Measurements from ENCODE around the gene ZNF530.

DNA sequence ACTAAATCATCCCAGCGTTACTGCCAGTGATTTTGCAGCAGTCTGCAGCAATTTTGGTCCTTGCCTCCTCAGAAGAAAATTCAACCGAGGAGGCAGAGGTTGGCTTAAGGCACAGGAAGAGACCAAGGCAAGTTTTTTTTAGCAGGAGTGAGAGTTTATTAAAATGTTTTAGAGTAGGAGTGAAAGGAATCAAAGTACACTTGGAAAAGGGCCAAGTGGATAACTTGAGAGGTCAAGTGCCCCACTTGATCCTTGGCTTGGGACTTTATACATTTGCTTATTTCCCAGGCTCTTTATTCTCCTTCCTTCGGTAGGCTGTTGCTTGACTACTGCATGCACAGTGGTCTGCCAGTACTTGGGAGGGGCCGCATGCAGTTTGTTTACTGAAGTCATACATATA is 11.4 kb downstream of the ZNF530 start:
- no peak for TF ChIP-seq JUND (IDR thresholded peaks at IDR 0.05)
- TF ChIP-seq ZNF274 (IDR thresholded peaks at IDR 0.05; ENCODE audit: low read depth, low read length), result no peak
- TF ChIP-seq EGR1 (IDR thresholded peaks at IDR 0.05; ENCODE audit: low read depth), result no peak
- TF ChIP-seq POLR2A (IDR thresholded peaks at IDR 0.05; ENCODE audit: borderline replicate concordance, extremely low read depth, insufficient read depth, insufficient read length), result no peak
- TF ChIP-seq, protein P1, sequence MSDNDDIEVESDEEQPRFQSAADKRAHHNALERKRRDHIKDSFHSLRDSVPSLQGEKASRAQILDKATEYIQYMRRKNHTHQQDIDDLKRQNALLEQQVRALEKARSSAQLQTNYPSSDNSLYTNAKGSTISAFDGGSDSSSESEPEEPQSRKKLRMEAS (IDR thresholded peaks at IDR 0.05), result no peak
- TF ChIP-seq, protein P2, sequence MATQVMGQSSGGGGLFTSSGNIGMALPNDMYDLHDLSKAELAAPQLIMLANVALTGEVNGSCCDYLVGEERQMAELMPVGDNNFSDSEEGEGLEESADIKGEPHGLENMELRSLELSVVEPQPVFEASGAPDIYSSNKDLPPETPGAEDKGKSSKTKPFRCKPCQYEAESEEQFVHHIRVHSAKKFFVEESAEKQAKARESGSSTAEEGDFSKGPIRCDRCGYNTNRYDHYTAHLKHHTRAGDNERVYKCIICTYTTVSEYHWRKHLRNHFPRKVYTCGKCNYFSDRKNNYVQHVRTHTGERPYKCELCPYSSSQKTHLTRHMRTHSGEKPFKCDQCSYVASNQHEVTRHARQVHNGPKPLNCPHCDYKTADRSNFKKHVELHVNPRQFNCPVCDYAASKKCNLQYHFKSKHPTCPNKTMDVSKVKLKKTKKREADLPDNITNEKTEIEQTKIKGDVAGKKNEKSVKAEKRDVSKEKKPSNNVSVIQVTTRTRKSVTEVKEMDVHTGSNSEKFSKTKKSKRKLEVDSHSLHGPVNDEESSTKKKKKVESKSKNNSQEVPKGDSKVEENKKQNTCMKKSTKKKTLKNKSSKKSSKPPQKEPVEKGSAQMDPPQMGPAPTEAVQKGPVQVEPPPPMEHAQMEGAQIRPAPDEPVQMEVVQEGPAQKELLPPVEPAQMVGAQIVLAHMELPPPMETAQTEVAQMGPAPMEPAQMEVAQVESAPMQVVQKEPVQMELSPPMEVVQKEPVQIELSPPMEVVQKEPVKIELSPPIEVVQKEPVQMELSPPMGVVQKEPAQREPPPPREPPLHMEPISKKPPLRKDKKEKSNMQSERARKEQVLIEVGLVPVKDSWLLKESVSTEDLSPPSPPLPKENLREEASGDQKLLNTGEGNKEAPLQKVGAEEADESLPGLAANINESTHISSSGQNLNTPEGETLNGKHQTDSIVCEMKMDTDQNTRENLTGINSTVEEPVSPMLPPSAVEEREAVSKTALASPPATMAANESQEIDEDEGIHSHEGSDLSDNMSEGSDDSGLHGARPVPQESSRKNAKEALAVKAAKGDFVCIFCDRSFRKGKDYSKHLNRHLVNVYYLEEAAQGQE (IDR thresholded peaks at IDR 0.05; ENCODE audit: low read depth), result no peak
- TF ChIP-seq, protein P3, sequence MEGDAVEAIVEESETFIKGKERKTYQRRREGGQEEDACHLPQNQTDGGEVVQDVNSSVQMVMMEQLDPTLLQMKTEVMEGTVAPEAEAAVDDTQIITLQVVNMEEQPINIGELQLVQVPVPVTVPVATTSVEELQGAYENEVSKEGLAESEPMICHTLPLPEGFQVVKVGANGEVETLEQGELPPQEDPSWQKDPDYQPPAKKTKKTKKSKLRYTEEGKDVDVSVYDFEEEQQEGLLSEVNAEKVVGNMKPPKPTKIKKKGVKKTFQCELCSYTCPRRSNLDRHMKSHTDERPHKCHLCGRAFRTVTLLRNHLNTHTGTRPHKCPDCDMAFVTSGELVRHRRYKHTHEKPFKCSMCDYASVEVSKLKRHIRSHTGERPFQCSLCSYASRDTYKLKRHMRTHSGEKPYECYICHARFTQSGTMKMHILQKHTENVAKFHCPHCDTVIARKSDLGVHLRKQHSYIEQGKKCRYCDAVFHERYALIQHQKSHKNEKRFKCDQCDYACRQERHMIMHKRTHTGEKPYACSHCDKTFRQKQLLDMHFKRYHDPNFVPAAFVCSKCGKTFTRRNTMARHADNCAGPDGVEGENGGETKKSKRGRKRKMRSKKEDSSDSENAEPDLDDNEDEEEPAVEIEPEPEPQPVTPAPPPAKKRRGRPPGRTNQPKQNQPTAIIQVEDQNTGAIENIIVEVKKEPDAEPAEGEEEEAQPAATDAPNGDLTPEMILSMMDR (IDR thresholded peaks at IDR 0.05 in 2 of 3, conservative IDR thresholded peaks at IDR 0.05 in 1 of 3; ENCODE audit: borderline replicate concordance in 1 of 3, insufficient read depth in 1 of 3, low read depth in 2 of 3, low read length in 2 of 3), result no peak
- no peak for TF ChIP-seq TCF7L2 (IDR thresholded peaks at IDR 0.05; ENCODE audit: borderline replicate concordance, extremely low read depth, insufficient read depth, insufficient read length)
- TF ChIP-seq CBX3 (IDR thresholded peaks at IDR 0.05; ENCODE audit: low read depth), result no peak
- no peak for TF ChIP-seq SP1 (IDR thresholded peaks at IDR 0.05; ENCODE audit: low read depth)
- TF ChIP-seq EZH2 (IDR thresholded peaks at IDR 0.05), result no peak
- TF ChIP-seq, protein P4, sequence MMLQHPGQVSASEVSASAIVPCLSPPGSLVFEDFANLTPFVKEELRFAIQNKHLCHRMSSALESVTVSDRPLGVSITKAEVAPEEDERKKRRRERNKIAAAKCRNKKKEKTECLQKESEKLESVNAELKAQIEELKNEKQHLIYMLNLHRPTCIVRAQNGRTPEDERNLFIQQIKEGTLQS (IDR thresholded peaks at IDR 0.05), result no peak
- no peak for TF ChIP-seq POLR2AphosphoS5 (IDR thresholded peaks at IDR 0.05; ENCODE audit: low read depth, low read length)

Data from HCT116 (cell line).